KOPT-K1 (cell line): Measurements from ENCODE around the gene VTN.

Experiments used
- H3K27ac ChIP-seq: fragments of 200-600 bp; sonication (generic); 2 replicates; pipeline ENCODE4 v1.5.1; 2016; ENCODE audit warnings: antibody characterized with exemption, mild to moderate bottlenecking, low read depth, low read length; ENCODE audit not compliant: poor library complexity, severe bottlenecking
- H3K36me3 ChIP-seq: fragments of 200-600 bp; sonication (generic); 2 replicates; pipeline ENCODE4 v1.5.1; 2017; ENCODE audit warnings: antibody characterized with exemption, mild to moderate bottlenecking, low read length, moderate library complexity; ENCODE audit not compliant: insufficient read depth
- H3K9me3 ChIP-seq: fragments of 200-600 bp; sonication (generic); 2 replicates; pipeline ENCODE4 v1.5.1; 2017; ENCODE audit warnings: antibody characterized with exemption, low read length, mild to moderate bottlenecking; ENCODE audit not compliant: insufficient read depth, poor library complexity, severe bottlenecking

The VTN gene

DNA sequence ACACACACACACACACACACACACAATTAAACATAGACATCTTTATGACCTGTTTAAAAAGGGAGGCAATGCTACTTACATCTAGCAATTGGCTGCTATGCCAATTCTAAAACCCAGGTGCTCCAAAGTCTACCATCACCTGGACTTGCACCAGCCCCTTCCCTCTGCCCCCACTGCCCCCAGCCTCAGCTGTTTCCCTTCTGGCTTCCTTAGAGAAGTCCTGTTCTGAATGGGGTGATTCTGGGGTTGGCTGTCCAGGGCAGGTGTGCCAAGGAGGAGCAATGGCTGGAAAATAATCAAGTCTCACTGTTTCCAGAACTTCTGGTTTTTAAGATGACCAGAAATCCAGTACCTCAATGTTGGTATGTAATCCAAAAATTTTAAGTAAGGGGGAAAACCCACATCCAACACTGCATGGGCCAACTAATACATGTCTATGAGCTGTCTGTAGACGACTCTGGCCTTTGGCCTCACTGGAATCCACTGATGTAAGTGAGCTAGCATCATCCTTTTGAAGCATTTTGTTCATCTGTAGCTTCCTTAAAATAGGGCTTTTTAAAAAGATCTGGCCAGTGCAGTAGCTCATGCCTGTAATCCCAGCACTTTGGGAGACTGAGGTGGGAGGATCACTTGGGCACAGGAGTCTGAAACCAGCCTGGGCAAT is 36.9 kb downstream of the VTN start:
- H3K27ac ChIP-seq = no peak overlapping the region
- no peaks in the 10 kb centered on the region for H3K9me3 ChIP-seq
- peaks cover 30% of the 10 kb centered on the region for H3K36me3 ChIP-seq

DNA sequence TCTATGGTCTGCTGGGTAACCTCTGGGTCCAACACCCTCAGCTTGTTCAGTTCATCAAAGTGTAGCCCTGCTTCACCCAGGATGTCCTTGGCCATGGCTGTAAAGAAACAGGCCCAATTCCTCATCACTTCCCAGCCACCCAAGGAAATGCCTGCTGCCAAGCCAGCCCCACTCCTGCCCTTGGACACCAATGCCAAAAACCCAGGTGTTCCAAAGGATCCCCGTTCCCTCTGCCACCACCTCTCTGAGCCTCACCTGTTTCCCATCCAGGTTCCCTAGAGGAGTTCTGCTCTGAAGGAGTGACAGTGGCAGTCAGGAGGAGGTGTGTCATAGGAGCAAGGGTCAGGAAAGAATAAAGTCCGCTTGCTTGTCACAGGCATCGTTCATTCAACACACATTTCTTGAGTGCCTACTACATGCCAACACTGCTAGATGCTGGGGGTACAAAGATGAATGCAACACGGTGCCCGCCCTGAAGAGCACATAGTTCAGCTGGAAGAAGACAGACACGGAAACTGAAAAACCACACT is 38.2 kb downstream of the VTN start:
- peaks cover 42% of the 10 kb centered on the region for H3K36me3 ChIP-seq
- no peaks in the 10 kb centered on the region for H3K9me3 ChIP-seq
- no peak overlapping the region for H3K27ac ChIP-seq

DNA sequence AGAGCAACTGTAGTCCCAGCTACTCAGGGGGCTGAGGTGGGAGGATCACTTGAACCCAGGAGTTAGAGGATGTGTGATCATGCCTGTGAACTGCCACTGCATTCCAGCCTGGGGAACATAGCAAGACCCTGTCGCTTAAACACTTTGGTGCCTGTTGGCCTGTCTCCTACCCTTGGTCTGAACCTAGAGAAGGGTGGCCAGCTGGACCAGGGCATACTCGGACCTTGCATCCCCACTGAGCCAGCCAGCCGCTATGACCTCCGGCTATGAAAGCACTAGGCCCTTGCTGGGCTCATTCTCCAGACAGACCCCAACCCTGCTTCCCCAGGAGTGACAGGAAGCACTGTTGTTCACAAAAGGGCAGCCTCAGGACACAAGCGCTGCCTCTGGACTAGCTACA is 39.4 kb downstream of the VTN start:
- Histone ChIP-seq H3K9me3 (no peaks in the 10 kb centered on the region), H3K27ac (no peak overlapping the region), H3K36me3 (peaks cover 55% of the 10 kb centered on the region)

DNA sequence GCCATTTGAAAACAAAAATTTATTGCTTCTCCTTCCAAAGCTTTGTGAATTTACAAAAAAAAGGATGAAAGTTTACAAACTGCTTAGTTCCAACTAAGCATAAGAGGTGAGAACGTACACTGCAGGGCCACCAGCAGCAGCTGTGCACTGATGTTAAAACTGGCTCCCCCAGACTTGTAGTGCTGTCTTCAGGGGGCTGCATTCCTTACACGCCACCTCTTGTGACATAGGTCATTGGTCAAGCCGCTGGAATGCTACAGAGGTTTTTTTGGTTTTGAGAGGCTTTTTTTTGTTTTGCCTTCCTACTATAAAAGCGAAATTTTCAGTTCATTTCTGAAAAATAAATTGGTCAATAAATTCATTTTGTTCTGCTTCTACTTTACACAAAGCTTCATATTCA is 41.8 kb downstream of the VTN start:
- Histone ChIP-seq H3K9me3 (no peaks in the 10 kb centered on the region), H3K27ac (no peak overlapping the region), H3K36me3 (peaks cover 63% of the 10 kb centered on the region)

DNA sequence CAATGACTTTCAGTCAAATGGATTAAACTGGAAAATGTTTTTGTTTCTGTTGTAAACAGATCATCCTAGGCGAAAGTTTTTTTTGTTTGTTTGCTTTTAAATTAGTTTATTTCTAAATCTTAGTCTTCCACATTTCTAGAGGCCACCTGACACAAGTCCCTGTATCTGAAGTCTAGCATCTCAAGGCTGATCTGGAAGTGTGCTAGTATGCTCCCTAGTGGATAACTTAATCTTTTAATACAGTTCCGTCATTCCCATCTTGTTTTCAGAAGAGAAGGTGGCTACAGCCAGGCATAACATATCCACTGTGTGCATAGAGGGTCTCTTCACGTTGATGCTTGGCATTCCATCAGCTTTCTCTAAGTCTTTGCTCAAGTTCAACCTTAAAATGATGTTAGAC is 42.4 kb downstream of the VTN start:
- H3K27ac ChIP-seq = no peak overlapping the region

DNA sequence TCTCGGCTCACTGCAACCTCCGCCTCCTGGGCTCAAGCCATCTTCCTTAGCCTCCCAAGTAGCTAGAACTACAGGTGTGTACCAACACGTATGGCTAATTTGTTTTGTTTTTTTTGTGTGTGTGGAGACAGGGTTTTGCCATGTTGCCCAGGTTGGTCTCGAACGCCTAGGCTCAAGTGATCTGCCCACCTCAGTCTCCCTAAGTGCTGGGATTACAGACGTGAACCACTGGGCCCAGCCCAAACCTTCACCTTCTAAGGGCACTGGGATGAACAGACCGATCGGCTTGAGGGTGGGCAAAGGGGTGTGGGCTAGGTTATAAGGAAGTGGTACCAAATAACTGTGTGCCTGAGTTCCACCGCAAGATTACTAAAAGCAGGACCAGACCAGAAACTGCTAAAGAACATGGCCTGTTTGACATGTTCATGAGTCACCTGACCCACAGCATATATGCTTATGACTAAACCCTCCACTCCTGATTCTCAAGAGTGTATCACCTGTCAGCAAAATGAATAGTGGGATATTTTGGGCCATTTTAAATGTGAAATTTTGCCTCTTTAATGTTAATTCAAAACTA is 43.0 kb downstream of the VTN start:
- H3K9me3 ChIP-seq = no peaks in the 10 kb centered on the region
- H3K27ac ChIP-seq = no peak overlapping the region
- peaks cover 71% of the 10 kb centered on the region for H3K36me3 ChIP-seq

More for the DNA sequence above, 42.4 kb downstream of the VTN start:
- peaks cover 67% of the 10 kb centered on the region for H3K36me3 ChIP-seq
- H3K9me3 ChIP-seq = no peaks in the 10 kb centered on the region

DNA sequence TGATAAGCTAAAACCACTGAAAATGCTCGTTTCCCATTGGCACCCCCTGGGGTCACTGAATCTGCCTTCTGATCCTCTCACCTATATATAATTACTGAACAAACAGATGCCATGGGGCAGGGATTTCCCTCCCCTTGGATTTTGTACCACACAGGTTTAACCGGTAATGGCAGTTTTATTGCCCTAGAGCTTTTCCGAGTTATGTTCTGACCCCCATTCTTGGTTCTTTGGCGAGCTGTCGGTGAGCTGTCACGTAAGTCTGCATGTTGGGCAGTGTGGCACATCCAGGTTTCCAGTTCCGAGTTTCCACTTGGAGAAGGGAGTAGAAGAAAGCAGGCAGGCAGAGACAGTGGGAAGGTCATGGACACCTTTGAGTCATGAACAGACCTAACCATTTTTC is 44.0 kb downstream of the VTN start:
- Histone ChIP-seq H3K27ac (no peak overlapping the region), H3K36me3 (peaks cover 67% of the 10 kb centered on the region)

DNA sequence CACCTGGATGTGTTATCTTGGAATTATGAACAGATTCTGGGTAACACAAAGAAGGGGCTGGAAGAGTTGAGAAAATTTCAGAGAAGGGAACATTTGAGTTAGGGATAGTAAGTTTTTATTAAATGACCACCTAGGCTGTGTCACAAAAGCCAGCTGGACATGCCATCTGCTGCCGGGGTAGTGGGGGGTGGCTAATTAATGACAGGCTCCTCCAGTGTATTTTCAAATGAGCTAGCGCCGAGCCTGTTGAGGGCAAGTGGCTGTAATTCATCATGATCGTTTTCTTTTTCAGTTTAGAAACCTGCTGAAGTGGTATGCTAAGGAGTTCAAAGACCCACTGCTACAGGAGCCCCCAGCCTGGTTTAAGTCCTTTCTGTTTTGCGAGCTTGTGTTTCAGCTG is 44.9 kb downstream of the VTN start:
- Histone ChIP-seq H3K27ac (no peak overlapping the region), H3K36me3 (peaks cover 66% of the 10 kb centered on the region), H3K9me3 (no peaks in the 10 kb centered on the region)

More for the DNA sequence above, 44.0 kb downstream of the VTN start:
- no peaks in the 10 kb centered on the region for H3K9me3 ChIP-seq

DNA sequence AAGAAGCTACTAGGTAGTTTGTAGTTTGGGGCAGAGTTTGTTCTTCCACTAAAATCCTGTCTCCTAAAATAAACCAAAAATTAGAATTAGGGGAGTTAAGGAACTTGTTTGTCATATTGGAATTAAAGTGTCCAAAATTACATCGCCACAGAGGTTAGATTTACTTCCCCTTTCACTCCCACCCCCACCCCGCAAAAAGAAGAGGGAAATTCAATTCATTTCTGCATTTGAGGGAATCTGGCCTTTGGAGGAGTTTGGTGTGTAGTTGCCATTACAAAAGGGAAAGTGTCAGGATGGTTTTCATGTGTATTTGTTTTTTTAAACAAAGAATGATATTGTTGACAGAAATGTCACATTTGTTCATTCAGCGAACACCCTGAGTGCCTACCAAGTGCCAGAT is 45.3 kb downstream of the VTN start:
- Histone ChIP-seq H3K36me3 (peaks cover 65% of the 10 kb centered on the region), H3K27ac (no peak overlapping the region), H3K9me3 (no peaks in the 10 kb centered on the region)

DNA sequence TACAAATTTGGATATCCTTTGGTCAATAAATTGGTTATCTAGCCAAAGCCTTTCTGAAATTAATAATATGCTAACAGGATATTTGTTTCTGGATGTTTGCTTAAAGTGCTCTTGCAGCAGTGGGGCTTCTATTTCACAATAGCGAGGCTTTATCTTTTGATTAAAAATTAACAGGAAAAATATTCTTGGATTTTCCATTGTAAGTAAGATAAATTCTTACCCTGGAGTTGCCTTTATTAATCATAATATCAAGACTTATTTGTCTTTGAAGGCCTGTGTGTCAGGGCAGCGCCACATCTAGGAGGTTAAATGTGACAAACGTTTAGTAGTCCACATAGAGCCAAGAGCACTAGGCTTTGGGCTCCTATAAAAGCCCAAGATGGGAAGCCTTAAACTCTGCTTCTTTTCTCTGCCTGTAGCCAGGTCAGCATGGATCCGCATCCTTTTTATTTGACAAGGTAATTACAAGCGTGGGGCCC is 45.8 kb downstream of the VTN start:
- Histone ChIP-seq H3K9me3 (no peaks in the 10 kb centered on the region), H3K36me3 (peaks cover 62% of the 10 kb centered on the region), H3K27ac (no peak overlapping the region)

DNA sequence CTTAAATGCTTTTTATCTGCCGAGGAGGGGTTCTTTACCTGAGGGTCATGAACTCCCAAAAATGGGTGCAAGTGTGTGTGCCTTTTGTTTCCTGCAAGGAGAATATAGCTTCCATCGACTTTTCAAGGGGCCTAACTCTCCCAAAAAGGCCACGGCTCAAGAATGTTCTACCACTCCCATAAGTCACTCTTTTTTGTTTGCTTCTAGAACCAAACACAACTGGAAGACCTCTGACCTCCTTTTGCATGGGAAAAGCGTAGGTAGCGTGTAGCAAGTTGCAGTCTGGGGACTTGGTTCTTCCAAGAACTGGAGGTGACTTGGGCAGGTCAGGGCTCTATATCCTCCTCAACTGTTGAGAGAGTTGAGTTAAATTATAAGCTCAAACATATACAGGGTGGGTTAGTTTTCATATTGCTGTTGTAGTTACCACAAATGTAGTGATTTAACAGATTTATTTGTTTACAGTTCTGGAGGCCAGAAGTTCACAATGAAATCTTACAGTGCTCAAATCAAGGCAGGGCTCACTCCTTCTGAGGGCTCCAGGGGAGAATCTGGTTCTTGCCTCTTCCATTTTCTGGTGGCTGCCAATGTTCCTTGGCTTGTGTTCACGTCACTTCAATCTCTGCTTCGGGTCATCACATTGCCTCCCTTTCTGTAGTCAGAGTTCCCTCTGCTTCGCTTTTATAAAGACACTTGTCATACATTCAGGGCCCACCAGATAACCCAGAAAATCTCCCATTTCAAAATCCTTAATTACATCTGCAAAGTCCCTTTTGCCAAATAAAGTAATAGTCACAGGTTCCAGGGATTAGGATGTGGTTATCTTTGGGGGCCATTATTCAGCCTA is 49.7 kb downstream of the VTN start:
- Histone ChIP-seq H3K9me3 (no peaks in the 10 kb centered on the region), H3K27ac (peak overlapping the region; percentile 73), H3K36me3 (peaks cover 24% of the 10 kb centered on the region)

DNA sequence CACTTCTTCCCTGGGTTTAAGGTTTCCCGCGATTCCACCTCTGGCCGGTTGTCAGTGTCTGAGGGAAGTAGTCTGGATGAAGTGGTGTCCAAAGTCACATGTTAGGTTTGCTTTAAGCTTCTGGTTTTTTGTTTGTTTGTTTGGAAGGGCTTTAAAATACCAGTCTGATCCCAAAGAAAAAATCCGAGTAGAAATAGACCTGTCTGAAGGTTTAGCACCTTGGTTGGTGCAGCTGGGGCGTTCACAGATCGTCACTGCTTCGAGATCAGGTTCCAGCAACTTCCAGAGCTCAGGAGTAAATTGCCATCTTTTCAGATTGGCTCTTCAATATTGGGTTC is 50.5 kb downstream of the VTN start:
- Histone ChIP-seq H3K36me3 (peaks cover 19% of the 10 kb centered on the region), H3K9me3 (no peaks in the 10 kb centered on the region), H3K27ac (peak overlapping the region; percentile 73)

DNA sequence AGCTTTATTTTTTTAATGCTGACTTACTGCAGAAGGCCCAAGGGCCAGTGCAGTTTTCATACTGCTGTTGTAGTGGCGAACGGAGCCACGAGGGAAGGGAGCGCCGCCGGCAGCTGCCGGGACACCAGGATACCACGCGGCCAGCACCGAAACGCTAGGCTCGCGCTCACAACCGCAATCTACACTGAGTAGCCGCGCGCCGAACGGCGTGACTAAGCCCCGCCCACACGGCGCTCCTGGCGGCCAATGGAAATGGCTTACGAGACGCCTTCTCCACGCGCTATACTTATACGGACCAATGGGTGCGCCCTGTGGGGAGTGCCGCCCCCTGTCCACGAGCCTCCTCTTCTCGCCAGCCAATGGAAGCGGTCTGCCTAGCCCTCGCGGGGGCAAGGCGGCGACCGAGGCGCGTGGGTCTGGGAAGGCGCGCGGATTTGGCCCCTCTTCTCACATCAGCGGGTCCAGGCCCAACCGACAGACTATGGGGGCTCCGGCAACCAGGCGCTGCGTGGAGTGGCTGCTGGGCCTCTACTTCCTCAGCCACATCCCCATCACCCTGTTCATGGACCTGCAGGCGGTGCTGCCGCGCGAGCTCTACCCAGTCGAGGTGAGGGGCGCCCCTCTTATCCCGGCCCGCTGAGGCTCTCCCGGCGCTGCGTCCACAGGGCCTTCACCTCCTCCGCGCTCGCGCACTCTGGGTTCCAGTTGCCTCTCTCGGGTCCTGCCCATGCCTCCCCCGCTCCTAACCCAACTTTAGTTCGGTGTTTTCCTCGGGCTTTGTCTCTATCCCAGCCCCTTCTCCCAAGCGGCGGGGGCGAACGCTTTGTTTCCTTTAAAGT is 51.1 kb downstream of the VTN start, which contains the start of gene TMEM97:
Gene TMEM97, plus strand, starts transcription at position 442 of the 839 bp plus-strand sequence. Its CDS starts 40 bp downstream, at position 482.
- Histone ChIP-seq H3K36me3 (peaks cover 19% of the 10 kb centered on the region), H3K9me3 (no peaks in the 10 kb centered on the region), H3K27ac (peak within 1 kb of the TSS; percentile 73)

DNA sequence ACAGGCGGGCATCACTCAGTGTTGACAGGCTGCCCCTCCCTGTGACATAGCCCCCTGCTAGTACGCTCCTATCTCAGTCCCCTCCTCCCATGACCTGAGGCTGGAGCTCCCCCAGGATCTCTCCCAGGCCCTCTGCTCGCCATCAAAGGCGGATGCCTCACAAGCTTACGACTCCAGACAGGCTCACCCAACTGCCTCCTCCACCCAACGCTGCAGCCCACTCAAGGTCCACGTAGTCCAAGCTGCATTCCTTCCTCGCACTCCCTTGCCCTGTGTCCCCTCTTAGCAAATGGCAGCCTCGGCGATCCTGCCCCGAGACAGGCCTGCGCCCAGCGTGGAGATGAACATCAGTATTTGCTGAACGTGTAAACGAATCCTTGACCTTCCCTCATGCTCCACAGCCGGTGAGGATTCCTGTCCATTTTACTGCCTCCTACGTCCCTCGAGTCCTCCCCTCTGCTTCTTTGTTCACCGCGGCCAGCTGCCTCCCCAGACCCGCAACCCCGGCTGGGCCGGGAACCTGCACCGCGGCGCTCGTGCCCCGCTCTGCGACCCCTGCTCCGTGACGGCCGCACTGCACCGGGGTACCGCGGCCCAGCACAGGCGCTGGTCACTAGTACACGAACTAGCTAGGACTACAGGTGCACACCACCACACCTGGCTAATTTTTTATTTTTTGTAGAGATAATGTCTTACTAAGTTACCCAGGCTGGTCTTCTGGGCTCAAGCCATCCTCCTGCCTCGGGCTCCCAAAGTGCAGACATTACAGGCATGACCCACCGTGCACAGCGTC is 51.9 kb downstream of the VTN start:
- Histone ChIP-seq H3K9me3 (no peaks in the 10 kb centered on the region), H3K36me3 (peaks cover 19% of the 10 kb centered on the region), H3K27ac (peak overlapping the region; percentile 73)
